DOHH2 (cell line): ENCODE measurements around the gene TXLNB.
"Not testable (repeated sequence)": the region's sequence is repeated elsewhere in the genome, so short reads cannot be mapped to it uniquely, and the experiment has no call there.

ENCODE experiments used
- CTCF ChIP-seq: fragments of 200-600 bp; sonication (generic); IDR thresholded peaks from one replicate; pipeline ENCODE4 v1.5.1; 2014; ENCODE audit warnings: antibody characterized with exemption, mild to moderate bottlenecking, low read depth, low read length; ENCODE audit not compliant: poor library complexity, severe bottlenecking
- EZH2phosphoT487 ChIP-seq: fragments of 200-600 bp; sonication (generic); IDR thresholded peaks from 2 replicates; pipeline ENCODE4 v1.6.1; 2017; ENCODE audit warnings: borderline replicate concordance, mild to moderate bottlenecking, antibody characterized with exemption, low read length, moderate library complexity, mixed read lengths

GRCh38 chr6:139293230-139293629, 1.4 kb upstream of the TXLNB start:
- not testable (repeated sequence) for TF ChIP-seq CTCF, EZH2phosphoT487
